Measurements from ENCODE around the gene NFIB.

DNA sequence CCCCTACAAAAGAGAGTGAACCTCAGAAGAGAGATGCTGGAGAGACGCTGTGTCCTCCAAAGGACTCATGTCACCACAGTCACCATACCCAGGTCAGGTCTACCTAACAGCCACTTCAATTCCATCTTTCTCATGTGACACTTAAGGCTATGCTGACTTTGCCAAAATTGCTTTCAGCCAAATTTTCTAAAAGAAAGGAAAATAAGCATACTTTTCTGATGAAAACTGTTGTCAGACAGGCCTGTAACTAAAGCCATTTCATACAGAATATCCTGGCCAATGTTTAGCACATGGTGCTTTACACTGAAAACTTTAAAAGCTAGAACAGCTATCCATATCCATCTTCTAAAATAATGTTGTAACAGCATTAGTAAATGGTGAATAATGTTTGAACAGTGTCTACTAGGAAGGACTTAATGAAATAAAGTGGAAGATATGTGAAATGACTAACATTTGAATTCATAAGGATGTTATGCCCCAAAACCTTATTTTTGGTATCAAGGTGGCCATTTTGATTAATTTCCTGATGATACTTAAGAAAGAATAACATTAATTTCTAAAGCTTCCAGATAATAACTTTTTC lies 97.2 kb downstream of the NFIB start:
- TF ChIP-seq JUN (CRISPR knock-in tag; IDR thresholded peaks at IDR 0.05), result no peak
- no peak for TF ChIP-seq EMX1 (CRISPR knock-in tag; IDR thresholded peaks at IDR 0.05)
- TF ChIP-seq, protein P1, sequence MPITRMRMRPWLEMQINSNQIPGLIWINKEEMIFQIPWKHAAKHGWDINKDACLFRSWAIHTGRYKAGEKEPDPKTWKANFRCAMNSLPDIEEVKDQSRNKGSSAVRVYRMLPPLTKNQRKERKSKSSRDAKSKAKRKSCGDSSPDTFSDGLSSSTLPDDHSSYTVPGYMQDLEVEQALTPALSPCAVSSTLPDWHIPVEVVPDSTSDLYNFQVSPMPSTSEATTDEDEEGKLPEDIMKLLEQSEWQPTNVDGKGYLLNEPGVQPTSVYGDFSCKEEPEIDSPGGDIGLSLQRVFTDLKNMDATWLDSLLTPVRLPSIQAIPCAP (CRISPR knock-in tag; IDR thresholded peaks at IDR 0.05), result no peak
- TF ChIP-seq ZMAT4 (CRISPR knock-in tag; IDR thresholded peaks at IDR 0.05), result no peak
- no peak for TF ChIP-seq NR2C2 (CRISPR knock-in tag; IDR thresholded peaks at IDR 0.05)
- TF ChIP-seq NFYB (CRISPR knock-in tag; conservative IDR thresholded peaks at IDR 0.05; ENCODE audit: low read depth), result no peak
- TF ChIP-seq, protein P2, sequence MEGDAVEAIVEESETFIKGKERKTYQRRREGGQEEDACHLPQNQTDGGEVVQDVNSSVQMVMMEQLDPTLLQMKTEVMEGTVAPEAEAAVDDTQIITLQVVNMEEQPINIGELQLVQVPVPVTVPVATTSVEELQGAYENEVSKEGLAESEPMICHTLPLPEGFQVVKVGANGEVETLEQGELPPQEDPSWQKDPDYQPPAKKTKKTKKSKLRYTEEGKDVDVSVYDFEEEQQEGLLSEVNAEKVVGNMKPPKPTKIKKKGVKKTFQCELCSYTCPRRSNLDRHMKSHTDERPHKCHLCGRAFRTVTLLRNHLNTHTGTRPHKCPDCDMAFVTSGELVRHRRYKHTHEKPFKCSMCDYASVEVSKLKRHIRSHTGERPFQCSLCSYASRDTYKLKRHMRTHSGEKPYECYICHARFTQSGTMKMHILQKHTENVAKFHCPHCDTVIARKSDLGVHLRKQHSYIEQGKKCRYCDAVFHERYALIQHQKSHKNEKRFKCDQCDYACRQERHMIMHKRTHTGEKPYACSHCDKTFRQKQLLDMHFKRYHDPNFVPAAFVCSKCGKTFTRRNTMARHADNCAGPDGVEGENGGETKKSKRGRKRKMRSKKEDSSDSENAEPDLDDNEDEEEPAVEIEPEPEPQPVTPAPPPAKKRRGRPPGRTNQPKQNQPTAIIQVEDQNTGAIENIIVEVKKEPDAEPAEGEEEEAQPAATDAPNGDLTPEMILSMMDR (IDR thresholded peaks at IDR 0.05), result no peak
- TF ChIP-seq ELF4 (CRISPR knock-in tag; IDR thresholded peaks at IDR 0.05; ENCODE audit: low read depth), result no peak
- TF ChIP-seq RELA (CRISPR knock-in tag; IDR thresholded peaks at IDR 0.05; ENCODE audit: borderline replicate concordance), result no peak
- no peak for TF ChIP-seq CBFB (CRISPR knock-in tag; IDR thresholded peaks at IDR 0.05; ENCODE audit: low read depth)
- no peak for TF ChIP-seq FOXK1 (CRISPR knock-in tag; IDR thresholded peaks at IDR 0.05)
- TF ChIP-seq, protein P3, sequence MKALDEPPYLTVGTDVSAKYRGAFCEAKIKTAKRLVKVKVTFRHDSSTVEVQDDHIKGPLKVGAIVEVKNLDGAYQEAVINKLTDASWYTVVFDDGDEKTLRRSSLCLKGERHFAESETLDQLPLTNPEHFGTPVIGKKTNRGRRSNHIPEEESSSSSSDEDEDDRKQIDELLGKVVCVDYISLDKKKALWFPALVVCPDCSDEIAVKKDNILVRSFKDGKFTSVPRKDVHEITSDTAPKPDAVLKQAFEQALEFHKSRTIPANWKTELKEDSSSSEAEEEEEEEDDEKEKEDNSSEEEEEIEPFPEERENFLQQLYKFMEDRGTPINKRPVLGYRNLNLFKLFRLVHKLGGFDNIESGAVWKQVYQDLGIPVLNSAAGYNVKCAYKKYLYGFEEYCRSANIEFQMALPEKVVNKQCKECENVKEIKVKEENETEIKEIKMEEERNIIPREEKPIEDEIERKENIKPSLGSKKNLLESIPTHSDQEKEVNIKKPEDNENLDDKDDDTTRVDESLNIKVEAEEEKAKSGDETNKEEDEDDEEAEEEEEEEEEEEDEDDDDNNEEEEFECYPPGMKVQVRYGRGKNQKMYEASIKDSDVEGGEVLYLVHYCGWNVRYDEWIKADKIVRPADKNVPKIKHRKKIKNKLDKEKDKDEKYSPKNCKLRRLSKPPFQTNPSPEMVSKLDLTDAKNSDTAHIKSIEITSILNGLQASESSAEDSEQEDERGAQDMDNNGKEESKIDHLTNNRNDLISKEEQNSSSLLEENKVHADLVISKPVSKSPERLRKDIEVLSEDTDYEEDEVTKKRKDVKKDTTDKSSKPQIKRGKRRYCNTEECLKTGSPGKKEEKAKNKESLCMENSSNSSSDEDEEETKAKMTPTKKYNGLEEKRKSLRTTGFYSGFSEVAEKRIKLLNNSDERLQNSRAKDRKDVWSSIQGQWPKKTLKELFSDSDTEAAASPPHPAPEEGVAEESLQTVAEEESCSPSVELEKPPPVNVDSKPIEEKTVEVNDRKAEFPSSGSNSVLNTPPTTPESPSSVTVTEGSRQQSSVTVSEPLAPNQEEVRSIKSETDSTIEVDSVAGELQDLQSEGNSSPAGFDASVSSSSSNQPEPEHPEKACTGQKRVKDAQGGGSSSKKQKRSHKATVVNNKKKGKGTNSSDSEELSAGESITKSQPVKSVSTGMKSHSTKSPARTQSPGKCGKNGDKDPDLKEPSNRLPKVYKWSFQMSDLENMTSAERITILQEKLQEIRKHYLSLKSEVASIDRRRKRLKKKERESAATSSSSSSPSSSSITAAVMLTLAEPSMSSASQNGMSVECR (CRISPR knock-in tag; IDR thresholded peaks at IDR 0.05; ENCODE audit: borderline replicate concordance), result no peak
- TF ChIP-seq, protein P4, sequence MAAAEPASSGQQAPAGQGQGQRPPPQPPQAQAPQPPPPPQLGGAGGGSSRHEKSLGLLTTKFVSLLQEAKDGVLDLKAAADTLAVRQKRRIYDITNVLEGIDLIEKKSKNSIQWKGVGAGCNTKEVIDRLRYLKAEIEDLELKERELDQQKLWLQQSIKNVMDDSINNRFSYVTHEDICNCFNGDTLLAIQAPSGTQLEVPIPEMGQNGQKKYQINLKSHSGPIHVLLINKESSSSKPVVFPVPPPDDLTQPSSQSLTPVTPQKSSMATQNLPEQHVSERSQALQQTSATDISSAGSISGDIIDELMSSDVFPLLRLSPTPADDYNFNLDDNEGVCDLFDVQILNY (CRISPR knock-in tag; IDR thresholded peaks at IDR 0.05), result no peak
- TF ChIP-seq ATF1 (CRISPR knock-in tag; IDR thresholded peaks at IDR 0.05), result no peak
